Eye (tissue), 1 donor: ENCODE results near the gene ATF7IP2.
A peak's percentile ranks its signal among the peaks of the same experiment; 100 is the strongest.

ENCODE experiments used
- DNase-seq: peaks from one replicate; pipeline ENCODE4 v3.0.0-alpha.2; 2015

The ATF7IP2 gene

DNA sequence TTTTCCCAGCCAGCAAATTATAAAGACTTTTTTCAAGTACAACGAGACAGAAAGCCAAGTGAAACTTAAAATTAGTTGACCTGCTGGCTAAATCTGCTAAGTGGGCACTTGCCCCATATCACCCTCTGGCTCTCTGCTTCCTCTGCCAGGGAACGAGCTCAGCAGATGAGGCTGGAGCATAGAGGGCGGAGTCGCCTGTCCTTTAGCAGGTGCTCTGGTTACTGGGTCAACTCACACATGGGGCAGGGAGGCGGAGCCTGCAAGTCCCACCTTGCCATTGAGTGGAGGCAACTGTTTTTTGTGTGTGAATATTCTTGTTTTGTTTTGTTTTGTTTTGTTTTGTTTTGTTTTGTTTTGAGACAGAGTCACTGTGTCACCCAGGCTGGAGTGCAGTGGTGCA lies 132.0 kb downstream of the ATF7IP2 start:
- no peak for DNase-seq

DNA sequence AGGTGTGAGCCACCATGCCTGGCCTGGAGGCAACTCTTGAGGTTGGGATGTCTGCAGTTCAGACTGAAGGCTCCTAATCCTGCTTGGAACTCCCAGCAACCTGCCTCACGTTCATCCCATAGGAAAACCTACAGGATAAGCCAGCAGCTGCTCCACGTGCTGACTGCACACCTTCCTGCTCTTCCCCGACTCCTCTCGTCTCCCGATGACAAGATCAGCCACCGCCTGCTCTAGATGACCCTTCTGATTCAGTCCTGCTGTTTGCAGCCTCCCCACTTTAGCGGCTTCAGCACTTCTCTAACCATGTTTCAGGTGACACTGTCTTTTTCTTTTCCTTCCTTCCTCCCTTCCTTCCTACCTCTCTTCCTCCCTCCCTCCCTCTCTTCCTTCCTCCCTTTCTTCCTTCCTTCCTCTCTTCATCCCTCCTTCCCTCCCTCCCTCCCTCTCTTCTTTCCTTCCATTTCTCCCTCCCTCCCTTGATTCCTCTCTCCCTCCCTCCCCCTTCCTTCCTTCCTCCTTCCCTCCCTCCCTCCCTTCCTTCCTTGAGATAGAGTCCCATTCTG lies 132.7 kb downstream of the ATF7IP2 start:
- no peak for DNase-seq

DNA sequence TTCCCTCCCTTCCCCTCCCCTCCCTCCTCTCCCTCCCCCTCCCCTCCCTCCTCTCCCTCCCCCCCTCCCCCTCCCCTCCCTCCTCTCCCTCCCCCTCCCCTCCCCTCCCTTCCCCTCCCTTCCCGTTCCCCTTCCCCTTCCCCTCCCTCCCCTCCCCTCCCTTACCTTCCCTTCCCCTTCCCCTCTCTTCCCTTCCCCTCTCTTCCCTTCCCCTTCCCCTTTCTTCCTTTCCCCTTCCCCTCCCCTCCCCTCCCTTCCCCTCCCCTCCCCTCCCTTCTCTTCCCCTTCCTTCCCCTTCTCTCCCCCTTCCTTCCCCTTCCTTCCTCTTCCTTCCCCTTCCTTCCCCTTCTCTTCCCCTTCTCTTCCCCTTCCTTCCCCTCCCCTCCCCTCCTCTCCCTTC lies 133.4 kb downstream of the ATF7IP2 start:
- no peak for DNase-seq

DNA sequence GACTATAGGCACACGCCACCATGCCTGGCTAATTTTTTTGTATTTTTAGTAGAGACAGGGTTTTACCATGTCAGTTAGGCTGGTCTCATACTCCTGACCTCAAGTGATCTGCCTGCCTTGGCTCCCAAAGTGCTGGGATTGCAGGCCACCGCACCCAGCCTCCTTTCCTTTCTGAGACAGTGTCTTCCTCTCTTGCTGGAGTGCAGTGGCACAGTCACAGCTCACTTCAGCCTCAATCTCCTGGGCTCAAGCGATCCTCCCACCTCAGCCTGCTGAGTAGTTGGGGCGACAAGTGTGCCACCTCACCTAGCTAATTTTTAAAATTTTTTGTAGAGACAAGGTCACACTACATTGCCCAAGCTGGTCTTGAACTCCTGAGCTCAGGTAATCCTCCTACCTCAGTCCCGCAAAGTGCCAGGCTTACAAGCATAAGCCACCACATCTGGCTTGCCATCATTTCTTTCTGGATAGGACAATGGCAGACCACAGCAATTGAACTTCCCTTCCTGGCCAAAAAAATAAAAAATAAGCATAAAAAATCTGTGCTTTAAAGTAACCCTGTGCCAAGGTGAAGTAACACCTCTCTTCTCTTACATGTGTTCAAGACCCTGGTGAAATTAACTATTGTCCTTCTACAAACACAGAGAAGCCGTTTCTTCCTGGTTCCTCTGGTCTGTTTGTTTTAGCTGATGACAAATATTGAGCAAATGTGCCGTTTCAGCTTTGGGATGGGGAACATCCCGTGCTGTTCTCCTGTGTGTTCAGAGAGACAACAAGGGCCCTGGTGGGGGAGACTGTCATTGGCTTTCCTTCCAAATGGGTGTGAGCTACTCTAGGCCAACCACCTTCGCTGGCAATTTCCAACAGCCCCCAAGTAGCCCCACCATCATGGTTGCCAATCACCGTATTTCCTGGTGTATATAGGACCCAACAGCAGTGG lies 134.3 kb downstream of the ATF7IP2 start:
- no peak for DNase-seq

DNA sequence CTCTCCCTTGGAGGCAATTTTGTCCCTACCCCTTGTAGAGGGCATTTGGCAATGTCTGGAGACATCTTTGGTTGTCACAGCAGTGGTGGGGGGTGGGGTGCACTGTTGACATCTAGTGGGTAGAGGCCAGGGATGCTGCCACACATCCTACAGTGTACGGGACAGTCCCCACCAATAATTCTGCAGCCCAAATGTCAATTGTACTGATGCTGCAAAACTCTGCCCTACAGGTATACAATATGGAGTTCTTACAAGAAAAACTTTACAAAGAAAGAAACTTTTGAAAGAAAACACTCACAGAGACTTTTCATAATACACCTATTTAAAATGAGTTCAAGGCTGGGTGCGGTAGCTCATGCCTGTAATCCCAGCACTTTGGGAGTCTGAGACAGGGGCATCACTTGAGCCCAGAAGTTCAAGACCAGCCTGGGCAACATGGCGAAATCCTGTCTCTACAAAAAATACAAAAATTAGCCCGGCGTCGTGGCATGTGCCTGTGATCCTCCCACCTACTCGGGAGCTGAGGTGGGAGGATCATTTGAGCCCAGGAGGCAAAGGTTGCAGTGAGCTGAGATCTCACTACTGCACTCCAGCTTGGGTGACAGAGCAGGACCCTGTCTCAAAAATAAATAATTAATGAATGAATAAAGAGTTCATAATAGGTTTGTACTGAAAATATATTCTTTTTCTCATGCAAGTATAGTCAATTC lies 135.2 kb downstream of the ATF7IP2 start:
- no peak for DNase-seq

DNA sequence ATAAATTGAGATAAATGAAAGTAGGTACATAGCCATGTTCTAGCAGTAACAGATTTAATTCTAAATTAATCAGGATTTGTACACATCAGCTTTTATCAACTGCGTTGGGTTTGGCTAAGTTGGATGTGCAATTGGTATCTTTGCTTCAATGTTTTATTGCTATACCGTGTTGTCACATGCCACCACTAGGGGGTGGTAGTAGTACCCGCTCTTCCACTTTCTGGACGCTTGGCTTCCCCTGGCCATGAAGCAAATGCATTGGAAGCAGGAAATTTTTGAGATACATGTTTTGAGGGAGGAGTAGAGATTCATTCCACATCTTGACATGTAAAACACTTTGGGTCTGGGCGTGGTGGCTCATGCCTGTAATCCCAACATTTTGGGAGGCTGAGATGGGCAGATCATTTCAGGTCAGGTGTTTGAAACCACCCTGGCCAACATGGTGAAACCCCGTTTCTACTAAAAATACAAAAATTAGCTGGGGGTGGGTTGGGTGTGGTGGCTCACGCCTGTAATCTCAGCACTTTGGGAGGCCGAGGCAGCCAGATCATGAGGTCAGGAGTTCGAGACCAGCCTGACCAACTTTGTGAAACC lies 135.9 kb downstream of the ATF7IP2 start:
- peak; percentile 87 for DNase-seq

DNA sequence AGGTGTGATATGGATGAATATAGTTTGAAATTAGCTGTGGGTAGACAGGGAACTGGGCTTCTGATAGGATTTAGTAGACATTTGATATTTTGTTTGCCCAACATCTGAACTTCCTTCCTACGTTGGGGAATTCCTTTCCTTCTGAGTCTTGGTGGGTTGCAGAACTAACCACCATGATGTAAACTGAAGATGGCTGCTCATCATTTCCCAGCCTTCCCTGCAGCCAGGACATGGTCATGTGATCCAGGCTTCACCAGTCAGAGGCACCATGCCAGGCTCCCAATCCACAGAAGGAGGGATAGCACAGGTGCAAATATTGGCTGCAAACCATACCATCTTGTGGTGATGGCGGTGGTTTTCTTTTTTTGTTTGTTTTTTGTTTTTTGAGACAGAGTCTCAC lies 137.1 kb downstream of the ATF7IP2 start:
- DNase-seq = no peak

DNA sequence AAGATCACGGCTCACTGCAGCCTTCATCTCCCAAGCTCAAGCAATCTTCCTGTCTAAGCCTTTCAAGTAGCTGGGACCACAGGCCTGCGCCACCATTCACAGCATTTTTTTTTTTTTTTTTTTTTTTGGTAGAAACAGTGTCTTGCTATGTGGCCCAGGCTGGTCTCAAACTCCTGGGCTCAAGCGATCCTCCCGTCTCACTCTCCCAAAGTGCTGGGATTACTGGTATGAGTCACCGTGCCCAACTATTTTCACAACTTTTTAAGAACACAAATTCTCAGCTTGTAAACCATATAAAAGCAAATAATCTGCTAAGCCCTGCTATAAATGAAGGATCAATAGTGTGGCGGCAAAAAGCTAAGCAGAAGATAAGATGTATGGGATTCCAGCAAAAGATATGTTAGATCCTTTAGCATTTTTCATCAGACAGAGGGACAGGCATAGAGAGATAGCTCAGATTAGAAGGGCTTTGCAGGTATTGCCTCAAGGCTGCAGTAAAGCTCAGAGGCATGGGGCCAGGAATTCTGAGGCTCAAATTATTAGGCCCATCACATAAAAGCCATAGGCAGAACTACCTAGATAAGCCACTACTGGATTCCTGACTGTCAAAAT lies 139.5 kb downstream of the ATF7IP2 start:
- no peak for DNase-seq

DNA sequence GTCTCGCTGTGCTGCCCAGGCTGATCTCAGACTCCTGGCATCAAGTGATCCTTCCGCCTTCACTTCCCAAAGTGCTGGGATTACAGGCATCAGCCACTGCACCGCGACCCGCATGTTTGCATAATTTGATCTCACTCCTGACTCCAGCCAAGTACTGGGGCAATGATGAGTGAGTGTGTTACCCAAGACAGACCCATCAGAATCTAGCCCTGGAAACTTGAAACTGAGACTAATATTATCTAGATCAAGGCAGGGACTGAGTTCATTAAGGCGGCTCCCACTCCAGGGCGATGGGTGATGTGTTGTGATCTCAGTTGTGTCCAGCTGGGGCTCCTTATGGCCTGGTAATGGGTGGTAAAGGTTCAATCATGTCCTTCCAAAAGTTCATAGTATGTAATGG lies 141.1 kb downstream of the ATF7IP2 start:
- no peak for DNase-seq

DNA sequence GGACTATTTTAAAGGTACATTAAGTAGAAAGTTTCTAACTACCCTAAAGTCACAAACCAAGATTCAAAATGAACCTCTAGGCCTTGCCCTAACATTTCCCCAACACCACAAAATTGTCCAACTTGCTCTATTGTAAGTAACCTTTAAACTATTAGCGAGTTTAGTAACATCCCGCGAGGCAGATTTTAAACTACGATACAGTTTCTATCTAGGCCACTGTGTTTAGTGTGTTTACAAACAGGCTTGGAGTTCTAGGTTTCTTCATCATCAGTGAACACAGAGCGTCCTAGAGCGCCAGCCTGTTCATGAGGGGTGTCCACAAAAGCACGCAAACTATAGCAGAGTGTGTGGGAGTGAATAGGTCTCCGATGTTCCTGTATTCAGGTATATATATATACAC lies 142.8 kb downstream of the ATF7IP2 start:
- DNase-seq = no peak

DNA sequence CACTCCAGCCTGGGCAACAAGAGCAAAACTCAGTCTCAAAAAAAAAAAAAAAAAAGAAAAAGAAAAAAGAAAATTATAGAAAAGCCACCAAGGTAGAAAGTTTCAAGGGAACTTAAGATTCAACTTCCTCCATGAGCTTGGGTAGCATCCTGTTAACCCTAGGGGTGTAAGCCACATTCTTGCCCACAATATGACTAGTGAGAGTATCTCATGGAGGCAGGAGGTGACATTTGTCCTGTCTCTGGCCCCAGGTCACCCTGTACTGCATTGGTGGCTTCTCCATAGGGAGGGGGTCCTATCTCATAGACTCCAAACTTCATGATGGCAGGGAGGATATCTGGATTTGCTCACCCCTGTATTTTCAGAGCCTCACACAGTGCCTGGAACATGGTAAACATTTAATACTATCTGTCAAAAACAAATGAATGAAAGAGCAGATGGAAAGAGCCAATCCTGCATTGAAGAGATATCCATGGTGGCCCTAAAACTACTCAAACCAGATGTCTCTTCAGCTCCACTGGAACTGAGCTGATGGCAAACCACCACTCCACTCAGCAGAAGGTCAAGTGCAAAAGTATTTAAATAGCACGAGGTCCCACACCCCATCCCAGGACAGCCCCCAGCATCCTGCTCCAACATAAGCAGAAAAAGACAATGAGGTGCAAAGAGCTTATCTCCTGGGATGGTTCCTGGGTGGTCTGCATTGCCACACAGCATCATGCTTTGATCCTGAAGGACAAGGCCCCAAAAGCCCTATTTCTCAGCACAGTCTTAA lies 144.2 kb downstream of the ATF7IP2 start:
- no peak for DNase-seq

DNA sequence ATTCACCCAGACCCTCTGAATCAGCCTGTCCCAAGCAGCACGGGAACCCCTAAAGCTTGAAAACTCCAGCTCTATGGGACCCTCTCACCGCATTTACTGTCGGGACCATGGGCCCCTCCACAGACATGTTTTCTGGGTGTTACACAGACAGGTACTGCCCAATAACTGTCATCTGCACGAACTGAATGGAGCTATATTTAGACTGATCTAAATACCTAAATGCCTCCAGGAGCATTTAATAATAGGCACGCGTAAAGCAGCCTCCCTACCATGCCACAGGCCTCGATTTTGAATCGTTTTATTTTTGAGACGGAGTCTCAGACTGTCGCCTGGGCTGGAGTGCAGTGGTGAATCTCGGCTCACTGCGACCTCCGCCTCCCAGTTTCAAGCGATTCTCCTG lies 144.8 kb downstream of the ATF7IP2 start:
- DNase-seq = no peak

DNA sequence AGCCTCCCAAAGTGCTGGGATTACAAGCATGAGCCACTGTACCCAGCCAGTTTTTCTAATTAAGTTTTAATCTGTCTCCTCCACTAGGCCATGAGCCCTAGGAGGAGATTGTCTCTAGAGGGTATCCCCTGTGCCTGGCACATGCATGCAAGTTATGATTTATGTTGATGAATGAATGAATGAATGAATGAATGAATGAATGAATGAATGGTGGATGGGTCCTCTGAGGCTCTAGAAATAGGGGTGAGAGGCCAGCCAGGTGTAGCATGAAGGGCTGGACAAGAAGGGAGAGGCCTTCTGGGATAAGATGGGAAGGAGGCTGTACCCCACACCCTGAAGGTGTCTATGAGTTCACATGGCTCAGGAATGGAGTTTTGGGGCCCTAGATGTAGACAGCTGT lies 145.7 kb downstream of the ATF7IP2 start:
- no peak for DNase-seq
